HG03135 (cell line): ENCODE results near the gene NUDT9.
"Not testable (repeated sequence)": the region's sequence is repeated elsewhere in the genome, so short reads cannot be mapped to it uniquely, and the experiment has no call there.

ENCODE experiments used
- ATAC-seq: cut with Tn5 transposase; IDR thresholded peaks from one replicate; pipeline ENCODE4 v1.9.1; 2021; ENCODE audit warnings: mild to moderate bottlenecking, moderate library complexity; ENCODE audit not compliant: unreplicated experiment

NUDT9 gene, protein sequence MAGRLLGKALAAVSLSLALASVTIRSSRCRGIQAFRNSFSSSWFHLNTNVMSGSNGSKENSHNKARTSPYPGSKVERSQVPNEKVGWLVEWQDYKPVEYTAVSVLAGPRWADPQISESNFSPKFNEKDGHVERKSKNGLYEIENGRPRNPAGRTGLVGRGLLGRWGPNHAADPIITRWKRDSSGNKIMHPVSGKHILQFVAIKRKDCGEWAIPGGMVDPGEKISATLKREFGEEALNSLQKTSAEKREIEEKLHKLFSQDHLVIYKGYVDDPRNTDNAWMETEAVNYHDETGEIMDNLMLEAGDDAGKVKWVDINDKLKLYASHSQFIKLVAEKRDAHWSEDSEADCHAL

DNA sequence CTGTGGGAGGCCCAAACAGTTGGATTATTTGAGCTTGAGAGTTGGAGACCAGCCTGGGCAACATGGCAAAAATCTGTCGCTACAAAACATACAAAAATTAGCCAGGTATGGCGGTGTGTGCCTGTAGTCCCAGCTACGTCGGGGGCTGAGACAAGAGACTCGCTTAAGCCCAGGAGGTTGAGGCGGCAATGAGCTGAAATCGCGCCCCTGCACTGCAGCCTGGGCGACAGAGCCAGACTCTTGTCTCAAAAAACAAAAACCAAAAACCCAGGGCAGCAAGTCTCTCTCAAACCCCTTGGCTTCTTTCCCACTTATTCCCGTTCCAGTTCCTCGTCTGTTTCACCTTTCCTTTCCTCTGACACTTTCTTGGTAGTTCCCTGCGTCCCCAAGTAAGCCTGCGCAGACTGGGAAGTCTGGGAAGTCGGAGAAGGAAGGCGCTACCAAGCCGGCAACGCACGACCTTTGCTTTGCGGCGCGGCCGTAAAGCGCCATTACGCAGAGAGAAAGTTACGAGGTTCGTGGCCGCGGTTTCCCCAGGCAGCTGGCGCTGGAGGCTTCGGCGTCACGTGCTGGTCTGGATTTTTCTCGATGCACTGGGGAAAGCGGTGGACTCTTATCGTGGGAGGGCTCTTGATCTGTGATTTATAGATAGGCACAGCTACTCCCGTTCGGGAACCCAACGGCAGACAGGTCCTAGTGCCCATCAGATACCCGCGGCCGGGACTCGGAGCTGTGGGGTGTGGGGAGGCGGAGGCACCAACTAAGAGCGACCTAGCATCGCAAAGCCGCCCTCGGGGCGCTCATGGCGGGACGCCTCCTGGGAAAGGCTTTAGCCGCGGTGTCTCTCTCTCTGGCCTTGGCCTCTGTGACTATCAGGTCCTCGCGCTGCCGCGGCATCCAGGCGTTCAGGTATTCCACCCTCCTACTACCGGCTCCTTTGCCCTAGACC, at the start of gene NUDT9:
Gene NUDT9 (plus strand): TSS at position 470 of the 949 bp plus-strand sequence. CDS start 333 bp downstream, at position 803.
- peak; percentile 88 for ATAC-seq

DNA sequence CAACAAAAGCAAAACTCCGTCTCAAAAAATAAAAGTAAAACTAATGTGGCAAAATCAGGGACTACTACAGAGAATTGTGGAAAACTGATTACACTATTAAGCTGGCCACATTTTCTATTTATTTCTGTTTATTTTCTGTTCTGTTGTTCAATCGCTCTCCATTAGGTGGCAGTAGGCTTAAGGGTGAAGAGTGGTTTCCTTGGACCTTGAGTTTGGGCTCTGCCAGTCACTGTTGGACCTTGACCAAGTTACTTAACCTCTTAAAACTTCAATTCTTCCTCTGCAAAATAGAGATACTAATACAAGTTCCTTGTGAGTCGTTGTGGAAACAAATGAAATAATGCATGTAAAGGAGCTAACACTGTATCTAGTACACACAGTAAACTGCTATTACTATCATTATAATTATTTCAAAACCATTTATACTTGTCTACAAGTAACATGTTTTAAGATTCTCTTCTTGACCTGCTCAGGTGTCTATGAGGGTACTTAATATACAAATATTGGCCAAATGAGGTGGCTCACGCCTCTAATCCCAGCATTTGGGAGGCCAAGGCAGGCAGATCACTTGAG, 46.6 kb upstream of the NUDT9 start:
- ATAC-seq = no peak

DNA sequence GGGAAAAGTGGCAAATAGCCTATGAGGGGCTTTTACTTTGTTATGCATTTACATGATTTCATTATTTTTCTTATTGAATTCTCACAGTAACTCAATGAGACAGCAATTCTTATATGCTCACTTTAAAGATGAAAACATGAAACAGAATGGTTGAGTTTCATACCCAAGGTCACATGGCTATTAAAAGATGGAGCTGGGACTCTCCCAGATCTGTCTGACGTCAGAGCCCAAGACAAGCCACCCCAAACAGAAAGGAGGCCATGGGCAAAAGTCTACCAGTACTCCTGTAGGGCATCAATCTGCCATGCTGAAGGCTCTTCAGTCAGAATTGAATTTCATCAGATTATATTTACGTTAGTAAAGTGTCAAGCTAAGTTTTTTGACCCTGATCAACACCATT, 44.6 kb upstream of the NUDT9 start:
- ATAC-seq = no peak

DNA sequence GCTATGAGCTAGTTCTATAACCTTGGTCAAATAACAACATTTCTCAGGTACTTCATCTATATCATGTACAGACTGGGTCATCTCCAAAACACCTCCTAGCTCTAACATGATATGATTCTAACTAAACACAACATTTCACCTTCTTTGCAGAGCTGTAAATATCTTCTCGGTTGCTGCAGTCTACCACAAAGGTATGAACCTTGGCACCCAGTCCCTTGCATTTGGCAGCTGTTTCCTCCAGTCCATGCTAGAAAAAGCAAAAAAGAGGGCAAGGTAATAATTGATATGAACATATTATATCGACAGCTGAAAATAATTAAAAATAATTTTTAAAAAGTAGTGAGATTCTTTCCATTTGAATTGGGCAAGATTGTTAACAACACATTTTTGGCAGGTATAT, 40.3 kb upstream of the NUDT9 start:
- ATAC-seq = no peak

DNA sequence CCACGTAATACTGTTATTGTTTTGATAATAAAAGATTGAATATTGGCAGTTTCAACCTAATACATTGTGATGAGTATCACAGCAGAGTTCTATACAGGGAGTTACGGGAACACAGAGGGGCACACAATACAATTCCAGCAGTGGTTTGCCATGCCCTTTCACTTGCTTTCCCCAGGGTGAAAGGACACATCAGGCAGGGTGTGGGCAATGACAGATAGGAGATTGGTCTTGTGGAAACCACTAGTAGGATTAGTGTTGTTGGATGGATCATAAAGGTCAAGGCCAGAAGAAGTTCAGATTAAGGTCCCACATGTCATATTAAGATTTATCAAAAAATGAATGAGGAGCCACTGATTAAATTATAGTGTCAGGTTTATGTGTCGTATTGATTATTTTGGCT, 39.4 kb upstream of the NUDT9 start:
- ATAC-seq = no peak

DNA sequence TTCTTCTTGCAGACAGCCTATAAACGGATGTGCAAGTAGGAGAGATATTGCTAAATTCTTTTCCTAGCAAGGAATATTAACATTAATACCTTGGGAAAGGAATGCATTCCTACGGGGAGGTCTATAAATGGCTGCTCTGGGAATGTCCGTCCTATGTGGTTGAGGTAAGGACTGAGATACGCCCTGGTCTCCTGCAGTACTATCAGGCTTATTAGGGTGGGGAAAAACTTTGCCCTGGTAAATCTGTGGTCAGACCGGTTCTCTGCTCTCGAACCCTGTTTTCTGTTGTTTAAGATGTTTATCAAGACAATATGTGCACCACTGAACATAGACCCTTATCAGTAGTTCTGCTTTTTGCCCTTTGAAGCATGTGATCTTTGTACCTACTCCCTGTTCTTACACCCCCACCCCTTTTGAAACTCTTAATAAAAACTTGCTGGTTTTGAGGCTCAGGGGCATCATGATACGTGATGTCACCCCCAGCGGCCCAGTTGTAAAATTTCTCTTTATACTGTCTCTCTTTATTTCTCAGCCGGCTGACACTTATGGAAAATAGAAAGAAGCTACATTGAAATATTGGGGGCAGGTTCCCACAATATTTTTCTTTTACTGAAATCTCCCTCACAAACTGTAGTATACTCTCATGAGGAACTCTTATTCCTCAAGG, 37.8 kb upstream of the NUDT9 start:
- ATAC-seq = not testable (repeated sequence)

DNA sequence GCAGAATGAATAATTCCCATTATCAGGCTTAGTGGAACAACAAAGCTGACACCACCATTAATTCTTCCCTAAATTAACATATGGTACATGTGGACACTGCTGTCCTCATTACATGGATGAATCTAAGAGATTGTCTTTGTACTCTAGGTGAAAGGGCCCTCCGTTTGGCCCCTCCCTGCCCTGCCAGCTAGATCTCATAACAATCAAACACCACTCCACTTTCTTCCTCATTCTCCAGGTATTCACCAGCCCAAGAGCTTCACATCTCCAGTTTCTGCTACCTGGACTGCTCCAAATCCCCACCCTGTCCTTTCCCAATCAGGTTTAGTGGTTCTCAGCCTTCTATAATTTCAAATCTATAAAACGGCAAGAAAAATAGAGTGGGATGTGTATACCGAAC, 35.1 kb upstream of the NUDT9 start:
- ATAC-seq = no peak

DNA sequence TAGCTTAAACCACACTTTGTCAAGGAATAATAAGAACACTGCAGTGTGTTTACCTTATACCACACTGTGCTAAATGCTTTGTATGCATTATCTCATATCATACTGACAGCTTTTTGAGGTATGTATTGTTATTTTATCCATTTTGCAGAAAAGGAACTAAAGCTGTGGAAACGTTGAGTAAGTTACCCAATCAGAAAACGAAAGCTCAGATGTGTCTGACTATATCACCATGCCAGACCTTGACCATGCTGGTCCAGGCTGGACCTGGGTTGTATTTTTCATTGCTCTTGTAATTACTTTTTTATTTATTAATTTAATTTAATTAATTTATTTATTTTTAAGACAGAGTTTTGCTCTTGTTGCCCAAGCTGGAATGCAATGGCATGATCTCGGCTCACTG, 33.5 kb upstream of the NUDT9 start:
- no peak for ATAC-seq

DNA sequence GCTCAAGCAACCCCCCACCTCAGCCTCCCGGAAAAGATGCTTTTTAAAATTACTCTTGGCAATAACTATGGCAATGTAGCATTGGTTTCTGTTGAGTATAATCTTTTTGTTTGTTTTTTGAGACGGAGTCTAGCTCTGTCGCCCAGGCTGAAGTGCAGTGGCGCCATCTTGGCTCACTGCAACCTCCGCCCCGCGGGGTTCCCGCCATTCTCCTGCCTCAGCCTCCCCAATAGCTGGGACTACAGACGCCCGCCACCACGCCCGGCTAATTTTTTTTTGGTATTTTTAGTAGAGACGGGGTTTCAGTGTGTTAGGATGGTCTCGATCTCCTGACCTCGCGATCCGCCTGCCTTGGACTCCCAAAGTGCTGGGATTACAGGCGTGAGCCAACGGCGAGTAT, 32.3 kb upstream of the NUDT9 start:
- ATAC-seq = not testable (repeated sequence)

DNA sequence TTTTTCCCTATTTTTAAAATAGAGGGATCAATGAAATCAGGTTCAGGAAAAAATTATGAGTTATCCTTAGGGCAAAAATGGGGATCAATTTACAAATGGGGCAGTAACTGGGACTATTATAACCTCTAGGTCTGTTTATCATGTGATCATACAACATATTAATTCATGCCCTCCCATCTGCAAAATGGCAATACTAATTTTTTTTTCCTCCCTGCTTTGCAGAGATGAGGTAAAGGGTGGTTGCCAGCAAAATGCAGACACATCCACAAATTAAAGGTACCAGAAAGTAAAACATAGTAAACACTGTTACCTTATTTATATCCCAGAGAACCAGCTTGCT, 31.9 kb upstream of the NUDT9 start:
- no peak for ATAC-seq

DNA sequence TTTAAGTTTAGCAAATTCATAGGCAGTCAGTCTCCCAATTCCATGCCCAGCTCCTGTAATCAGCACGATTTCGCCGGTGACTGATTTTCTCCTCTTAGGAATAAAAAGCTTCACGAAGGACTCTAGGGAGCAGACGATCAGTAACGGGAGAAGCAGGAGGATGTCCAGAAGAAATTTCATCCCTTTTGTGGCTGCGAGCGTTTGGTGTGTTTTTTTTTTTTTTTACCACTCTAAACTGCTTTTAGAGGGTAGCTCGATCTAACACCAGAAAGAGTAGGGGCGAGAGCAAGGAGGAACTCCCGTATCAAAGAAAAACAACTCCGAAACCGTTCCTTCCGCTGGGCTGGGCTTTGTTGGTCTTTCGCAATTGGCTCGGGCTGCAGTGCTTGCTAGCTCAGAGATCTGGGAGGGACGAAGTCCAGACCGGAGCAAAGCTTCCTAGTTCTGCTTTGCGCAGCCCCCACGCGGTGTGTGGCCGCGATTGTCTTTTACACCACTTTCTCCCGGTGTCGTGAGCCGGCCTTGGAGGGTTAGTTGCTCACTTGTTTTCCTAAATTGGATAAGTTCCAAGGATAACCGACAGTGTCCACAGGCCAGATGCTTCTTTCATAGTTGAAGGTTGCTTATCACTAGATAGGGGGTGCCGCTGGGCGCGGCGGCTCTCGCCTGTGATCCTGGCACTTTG, 31.3 kb upstream of the NUDT9 start, which contains the start of gene HSD17B11:
Gene HSD17B11 (minus strand): TSS at position 298 of the 685 bp plus-strand sequence. CDS start 118 bp downstream, at position 180.
- ATAC-seq = peak; percentile 100

DNA sequence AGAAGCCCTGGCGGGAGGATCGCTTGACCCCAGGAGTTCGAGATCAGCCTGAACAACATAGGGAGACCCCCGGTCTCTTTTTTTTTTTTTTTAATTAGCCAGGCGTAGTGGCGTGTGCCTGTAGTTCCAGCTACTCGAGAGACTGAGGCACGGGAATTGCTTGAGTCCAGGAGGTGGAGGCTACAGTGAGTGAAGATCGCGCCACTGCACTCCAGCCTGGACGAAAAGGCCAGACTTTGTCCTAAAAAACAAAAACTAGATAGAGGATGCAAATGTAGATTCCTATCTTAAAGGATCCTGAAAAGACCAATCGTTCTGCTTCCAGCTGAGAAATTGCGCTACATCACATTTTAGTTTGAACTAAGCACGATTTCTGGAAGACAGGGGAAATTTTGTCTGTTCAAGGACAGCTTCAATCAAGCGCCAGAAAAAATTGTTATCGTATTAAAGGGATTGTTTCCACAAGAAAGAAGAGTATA, 30.8 kb upstream of the NUDT9 start:
- ATAC-seq = peak; percentile 4

DNA sequence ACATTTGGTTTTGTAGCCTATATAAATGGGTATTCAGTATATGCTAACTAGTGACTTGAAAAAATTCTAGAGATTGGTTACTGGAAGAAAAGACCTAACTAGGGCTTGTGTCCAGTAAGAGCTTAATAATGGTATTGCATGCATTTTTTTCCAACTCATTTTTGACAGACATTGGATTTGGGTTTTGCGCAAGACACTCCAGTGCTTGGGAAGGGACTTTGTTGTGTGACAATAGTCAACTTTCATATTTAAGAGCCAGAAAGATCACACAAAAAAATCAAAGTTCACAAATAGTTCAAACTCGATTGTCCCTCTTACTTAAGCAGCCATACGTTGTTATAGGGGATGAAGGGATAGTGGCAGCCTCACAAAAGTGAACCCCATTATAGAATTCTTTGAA, 30.2 kb upstream of the NUDT9 start:
- ATAC-seq = no peak

DNA sequence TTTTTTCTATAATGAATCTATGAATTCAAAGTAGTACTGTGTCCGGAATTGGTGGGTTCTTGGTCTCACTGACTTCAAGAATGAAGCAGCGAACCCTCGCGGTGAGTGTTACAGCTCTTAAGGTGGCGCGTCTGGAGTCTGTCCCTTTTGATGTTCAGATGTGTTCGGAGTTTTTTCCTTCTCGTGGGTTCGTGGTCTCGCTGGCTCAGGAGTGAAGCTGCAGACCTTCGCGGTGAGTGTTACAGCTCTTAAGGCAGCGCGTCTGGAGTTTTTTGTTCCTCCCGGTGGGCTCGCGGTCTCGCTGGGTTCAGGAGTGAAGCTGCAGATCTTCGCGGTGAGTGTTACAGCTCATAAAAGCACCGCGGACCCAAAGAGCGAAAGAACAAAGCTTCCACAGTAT, 27.3 kb upstream of the NUDT9 start:
- not testable (repeated sequence) for ATAC-seq

DNA sequence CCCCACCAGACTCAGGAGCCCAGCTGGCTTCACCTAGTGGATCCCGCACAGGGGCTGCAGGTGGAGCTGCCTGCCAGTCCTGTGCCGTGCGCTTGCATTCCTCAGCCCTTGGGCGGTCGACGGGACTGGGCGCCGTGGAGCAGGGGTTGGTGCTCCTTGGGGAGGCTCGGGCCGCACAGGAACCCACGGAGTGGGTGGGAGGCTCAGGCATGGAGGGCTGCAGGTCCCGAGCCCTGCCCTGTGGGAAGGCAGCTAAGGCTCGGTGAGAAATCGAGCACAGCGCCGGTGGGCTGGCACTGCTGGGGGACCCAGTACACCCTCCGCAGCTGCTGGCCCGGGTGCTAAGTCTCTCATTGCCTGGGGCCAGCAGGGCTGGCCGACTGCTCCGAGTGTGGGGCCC, 26.5 kb upstream of the NUDT9 start:
- ATAC-seq = not testable (repeated sequence)

DNA sequence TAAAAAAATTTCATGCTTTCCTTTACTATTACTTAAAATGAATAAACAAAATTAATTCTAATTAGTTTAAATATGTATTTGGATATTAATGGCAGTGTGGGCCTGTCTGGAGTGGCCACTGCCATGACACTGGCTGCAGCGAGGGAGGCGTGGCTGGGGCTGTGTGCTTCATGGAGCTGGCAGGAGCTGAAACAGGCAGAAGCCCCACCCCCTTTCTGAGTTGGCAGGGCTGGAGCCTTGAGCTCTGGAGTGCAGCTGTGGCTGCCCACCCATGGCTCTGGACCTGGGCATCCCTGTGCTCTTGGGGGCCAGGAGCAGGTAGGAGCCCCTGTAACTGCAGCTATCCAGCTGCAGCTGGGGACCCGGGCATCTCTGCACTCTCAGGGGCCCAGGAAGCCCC, 23.2 kb upstream of the NUDT9 start:
- ATAC-seq = no peak

DNA sequence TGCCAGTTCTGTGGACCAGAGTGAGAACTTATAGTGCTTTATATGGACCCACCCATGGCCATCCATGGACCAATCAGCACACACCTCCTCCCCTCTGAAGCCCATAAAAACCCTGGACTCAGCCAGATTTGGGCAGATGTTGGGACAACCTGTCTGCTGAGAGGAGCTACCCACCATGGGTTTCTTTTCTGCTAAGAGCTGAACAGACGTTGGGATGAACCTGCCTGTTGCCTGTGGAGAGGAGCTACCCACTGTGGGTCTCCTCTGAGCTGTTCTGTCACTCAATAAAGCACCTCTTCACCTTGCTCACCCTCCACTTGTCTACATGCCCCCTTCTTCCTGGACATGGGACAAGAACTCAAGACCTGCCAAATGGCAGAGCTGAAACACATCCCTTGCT, 22.4 kb upstream of the NUDT9 start:
- ATAC-seq = no peak

DNA sequence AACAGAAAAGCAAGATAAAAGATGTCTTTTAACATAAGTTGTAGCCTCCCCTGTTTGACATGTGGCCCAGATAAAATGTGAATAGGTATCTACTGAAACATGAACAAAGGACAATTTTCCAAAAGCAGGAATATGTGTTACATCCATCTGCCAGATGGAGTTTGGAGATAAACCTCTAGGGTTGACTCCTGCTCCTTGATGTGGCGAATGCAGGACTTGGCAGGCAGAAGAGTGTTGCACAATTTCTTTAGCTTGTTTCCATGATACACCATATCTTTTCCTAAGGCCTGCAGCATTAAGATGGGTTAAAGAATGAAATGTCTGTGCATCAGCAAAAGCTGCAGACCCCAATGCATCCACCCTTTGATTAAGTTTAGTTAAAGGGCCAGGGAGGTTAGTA, 18.6 kb upstream of the NUDT9 start:
- not testable (repeated sequence) for ATAC-seq

DNA sequence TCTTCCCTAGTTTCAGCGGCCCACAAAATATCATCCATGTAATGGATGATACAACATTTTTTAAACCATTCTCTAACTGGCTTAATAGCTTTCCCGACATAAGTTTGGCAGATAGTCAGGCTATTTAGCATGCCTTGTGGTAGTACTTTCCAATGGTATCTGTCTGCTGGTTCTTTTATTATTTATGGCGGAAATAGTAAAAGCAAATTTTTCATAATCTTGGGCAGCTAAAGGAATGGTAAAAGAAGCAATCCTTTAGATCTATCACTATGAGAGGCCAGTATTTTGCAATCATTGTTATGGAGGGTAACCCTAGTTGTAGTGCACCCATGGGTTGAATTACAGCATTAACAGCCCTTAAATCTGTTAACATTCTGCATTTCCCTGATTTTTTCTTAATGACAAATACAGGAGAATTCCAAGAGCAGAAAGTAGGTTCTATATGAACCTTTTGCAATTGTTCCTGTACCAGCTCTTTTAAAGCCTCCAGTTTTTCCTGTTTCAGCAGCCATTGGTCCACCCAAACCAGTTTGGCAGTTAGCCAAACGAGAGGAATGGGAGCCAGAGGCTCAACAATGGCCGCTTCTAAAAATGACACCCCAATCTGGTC, 17.1 kb upstream of the NUDT9 start:
- ATAC-seq = no peak

DNA sequence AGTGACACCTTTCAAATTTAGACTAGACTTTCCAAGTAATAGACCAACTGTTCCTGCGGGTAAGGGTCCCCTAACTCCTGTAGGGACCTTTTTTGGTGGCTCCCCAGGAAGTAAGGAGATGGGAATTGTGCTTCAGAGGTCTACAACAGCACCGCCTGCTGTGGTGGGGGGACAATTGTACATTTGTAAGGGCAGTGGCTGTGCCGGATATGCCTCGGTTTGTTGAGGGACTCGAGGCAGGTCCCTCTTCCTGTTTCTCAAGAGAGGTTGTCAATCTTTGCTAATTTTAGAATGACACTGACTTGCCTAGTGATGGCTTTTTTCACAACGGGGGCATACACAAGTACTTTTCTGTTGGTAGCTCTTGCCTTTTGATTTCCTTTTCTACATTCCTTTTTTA, 15.9 kb upstream of the NUDT9 start:
- ATAC-seq = no peak
